Esophagus (tissue), 2 donors: Measurements from ENCODE around the gene SLC35B2. TPM values are rescaled to one million over a fixed set of nuclear protein-coding genes. Genes with fewer than 3 reads are reported as not detected.

Source experiments
- H3K27ac ChIP-seq, 2 donors: one replicate each; pipeline ENCODE4 v1.5.1; 2013; ENCODE audit warnings: low read depth in 2 of 2, mild to moderate bottlenecking in 2 of 2, inconsistent platforms in 1 of 2, low read length in 1 of 2, moderate library complexity in 1 of 2
- H3K27me3 ChIP-seq, 2 donors: one replicate each; pipeline ENCODE4 v1.6.1; 2013; ENCODE audit warnings: low read length in 2 of 2, control low read depth in 1 of 2, mild to moderate bottlenecking in 1 of 2; ENCODE audit not compliant: insufficient read depth in 2 of 2, control insufficient read depth in 1 of 2
- H3K36me3 ChIP-seq, 2 donors: one replicate each; pipeline ENCODE4 v1.6.1; 2013; ENCODE audit warnings: low read length in 1 of 2; ENCODE audit not compliant: control insufficient read depth in 2 of 2, insufficient read depth in 2 of 2
- H3K4me1 ChIP-seq, 2 donors: one replicate each; pipeline ENCODE4 v1.6.1; 2013; ENCODE audit warnings: low read length in 1 of 2; ENCODE audit not compliant: control insufficient read depth in 2 of 2, insufficient read depth in 2 of 2
- H3K4me3 ChIP-seq, 2 donors: one replicate each; pipeline ENCODE4 v1.5.1; 2013; ENCODE audit warnings: low read length in 2 of 2, mild to moderate bottlenecking in 2 of 2, low read depth in 1 of 2, moderate library complexity in 1 of 2
- H3K9me3 ChIP-seq, 2 donors: one replicate each; pipeline ENCODE4 v1.6.1; 2013; ENCODE audit warnings: mild to moderate bottlenecking in 2 of 2, low read depth in 1 of 2, low read length in 1 of 2, moderate library complexity in 1 of 2; ENCODE audit not compliant: control insufficient read depth in 2 of 2, insufficient read depth in 1 of 2
- WGBS, 2 donors: extraction: QIAGEN DNeasy Blood & Tissue Kit; methylation state at CpG; one replicate each; pipeline ENCODE4 v1.1.7; 2013; 5-methylcytosine and 5-hydroxymethylcytosine counted together
- polyA plus RNA-seq, 2 donors: library from polyadenylated mRNA; stranded (reverse); fragments of 200-250 nt; gene quantifications; one replicate each; pipeline ENCODE4 v1.2.3, GENCODE V29; 2013
- donor health status: healthy with polysubstance abuse.
- donor health status: Bipolar disorder and iron deficiency.

SLC35B2 gene
- polyA plus RNA-seq, 2 donors = 4.3 to 13.0 TPM

GRCh38 chr6:44230034-44230675 is 27.2 kb downstream of the SLC35B2 start:
- peaks cover 0 to 8% of the 10 kb centered on the region in 2 donors for H3K36me3 ChIP-seq
- no peaks in the 10 kb centered on the region for H3K27me3 ChIP-seq
- 87 to 93% methylated on average over 10 of the region's 10 CpGs for WGBS, 2 donors
- peak overlapping the region in 1 of 2 donors; percentile 33 for H3K27ac ChIP-seq
- H3K4me1 ChIP-seq = peaks cover 4 to 8% of the 10 kb centered on the region in 2 donors
- no peak overlapping the region for H3K4me3 ChIP-seq
- no peaks in the 10 kb centered on the region for H3K9me3 ChIP-seq

- Histone ChIP-seq H3K9me3 (no peaks in the 10 kb centered on the region), H3K27ac (no peak overlapping the region), H3K4me3 (no peak overlapping the region), H3K27me3 (no peaks in the 10 kb centered on the region), H3K36me3 (peaks cover 0 to 8% of the 10 kb centered on the region in 2 donors), H3K4me1 (peaks cover 4 to 7% of the 10 kb centered on the region in 2 donors)
- 91 to 94% methylated on average over 11 of the region's 11 CpGs for WGBS, 2 donors
Observed at GRCh38 chr6:44229376-44230033, 27.8 kb downstream of the SLC35B2 start.

- H3K36me3 ChIP-seq = peaks cover 0 to 8% of the 10 kb centered on the region in 2 donors
- H3K4me1 ChIP-seq = peaks cover 4 to 10% of the 10 kb centered on the region in 2 donors
- H3K27ac ChIP-seq = no peak overlapping the region
- no peaks in the 10 kb centered on the region for H3K9me3 ChIP-seq
- no peak overlapping the region for H3K4me3 ChIP-seq
- WGBS, 2 donors = 85 to 86% methylated on average over 5 of the region's 5 CpGs
- H3K27me3 ChIP-seq = no peaks in the 10 kb centered on the region
Observed at GRCh38 chr6:44228836-44229235, 28.5 kb downstream of the SLC35B2 start.

- H3K4me3 ChIP-seq = no peak overlapping the region
- H3K9me3 ChIP-seq = no peaks in the 10 kb centered on the region
- H3K27me3 ChIP-seq = no peaks in the 10 kb centered on the region
- peak overlapping the region in 1 of 2 donors; percentile 29 for H3K27ac ChIP-seq
- peaks cover 0 to 8% of the 10 kb centered on the region in 2 donors for H3K36me3 ChIP-seq
- WGBS, 2 donors = 92 to 93% methylated on average over 7 of the region's 7 CpGs
- peaks cover 4 to 10% of the 10 kb centered on the region in 2 donors for H3K4me1 ChIP-seq
Observed at GRCh38 chr6:44228433-44228832, 28.9 kb downstream of the SLC35B2 start.

GRCh38 chr6:44228031-44228430 is 29.3 kb downstream of the SLC35B2 start:
- no peak overlapping the region for H3K4me3 ChIP-seq
- no peaks in the 10 kb centered on the region for H3K9me3 ChIP-seq
- H3K4me1 ChIP-seq = peaks cover 4 to 10% of the 10 kb centered on the region in 2 donors
- 81 to 93% methylated on average over 6 of the region's 6 CpGs for WGBS, 2 donors
- H3K27ac ChIP-seq = peak overlapping the region in 1 of 2 donors; percentile 29
- no peaks in the 10 kb centered on the region for H3K27me3 ChIP-seq
- H3K36me3 ChIP-seq = peaks cover 0 to 8% of the 10 kb centered on the region in 2 donors

DNA sequence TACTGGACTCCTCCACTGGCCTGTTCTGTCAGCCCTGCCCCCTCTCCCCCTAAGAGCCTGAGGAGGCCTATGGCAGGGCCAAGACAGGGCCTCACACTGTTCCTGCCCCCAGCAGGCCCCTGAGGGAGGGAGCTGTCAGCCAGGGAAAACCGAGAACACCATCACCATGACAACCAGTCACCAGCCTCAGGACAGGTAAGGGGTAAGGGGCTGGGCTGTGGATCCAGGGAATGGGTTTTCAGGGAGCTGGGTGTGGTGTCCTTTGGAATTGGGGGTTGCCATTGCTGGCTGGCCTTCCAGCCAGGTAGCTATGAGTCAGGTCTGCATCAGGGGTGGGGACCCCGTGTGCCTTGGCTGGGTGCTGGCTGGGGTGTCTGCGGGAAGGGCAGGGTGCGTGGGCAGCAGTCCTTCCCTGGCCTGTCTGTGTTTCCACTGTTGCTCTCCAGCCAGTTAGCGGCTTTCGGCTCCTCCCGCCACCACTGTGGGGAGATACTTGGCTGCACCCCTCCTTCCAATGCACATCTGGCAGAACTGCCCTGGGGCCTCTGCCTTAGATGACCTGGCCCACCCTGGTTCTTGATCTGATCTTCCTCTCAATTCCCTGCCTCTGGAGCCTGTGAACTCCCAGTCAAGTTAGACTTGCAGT is 30.1 kb downstream of the SLC35B2 start:
- no peak overlapping the region for H3K4me3 ChIP-seq
- H3K9me3 ChIP-seq = no peaks in the 10 kb centered on the region
- H3K4me1 ChIP-seq = peaks cover 4 to 10% of the 10 kb centered on the region in 2 donors
- no peaks in the 10 kb centered on the region for H3K27me3 ChIP-seq
- WGBS, 2 donors = 54 to 61% methylated on average over 6 to 7 of the region's 7 CpGs
- no peak overlapping the region for H3K27ac ChIP-seq
- H3K36me3 ChIP-seq = peaks cover 0 to 8% of the 10 kb centered on the region in 2 donors

DNA sequence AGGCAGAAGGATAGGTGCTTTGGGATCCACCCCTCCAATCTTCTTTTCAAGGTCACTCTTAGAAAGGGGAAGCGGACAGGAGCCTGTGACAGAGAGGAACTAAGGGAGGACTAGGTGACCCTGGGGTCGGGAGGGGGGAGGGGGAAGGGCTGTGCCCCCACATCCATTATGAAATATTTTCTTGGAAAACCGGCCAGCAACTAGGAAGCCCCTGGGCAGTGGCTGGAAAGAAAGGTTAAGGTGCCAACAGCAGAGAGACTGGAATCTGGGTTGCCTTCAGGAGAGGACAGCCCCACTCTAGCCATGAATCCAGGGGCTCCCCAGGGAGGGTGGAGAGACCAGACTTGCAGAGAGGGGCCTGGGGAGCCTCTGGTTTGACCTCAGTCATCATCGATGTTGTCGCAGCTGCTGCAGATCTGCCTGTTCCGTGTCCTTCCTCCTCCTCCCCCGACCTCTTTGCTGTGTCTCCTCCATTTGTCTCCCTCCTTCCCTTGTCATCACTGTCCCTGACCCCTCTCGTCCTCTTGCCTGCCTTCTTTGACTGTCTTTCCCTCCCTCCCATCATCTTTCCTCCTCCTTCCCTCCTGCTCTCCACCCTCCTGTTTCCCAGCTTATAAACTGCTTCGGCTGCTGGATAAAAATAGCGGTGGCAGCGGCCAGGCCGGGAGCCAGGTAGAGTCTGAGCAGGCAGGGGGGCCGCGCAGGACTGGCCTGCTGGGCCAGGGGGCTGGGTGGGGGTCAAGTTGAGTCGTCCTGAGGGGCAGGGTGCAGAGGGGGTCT is 30.8 kb downstream of the SLC35B2 start:
- 62 to 65% methylated on average over 15 of the region's 15 CpGs for WGBS, 2 donors
- Histone ChIP-seq H3K9me3 (no peaks in the 10 kb centered on the region), H3K4me1 (peaks cover 4 to 10% of the 10 kb centered on the region in 2 donors), H3K27ac (peak overlapping the region in 1 of 2 donors; percentile 54), H3K4me3 (no peak overlapping the region), H3K36me3 (peaks cover 0 to 5% of the 10 kb centered on the region in 2 donors), H3K27me3 (no peaks in the 10 kb centered on the region)

- Histone ChIP-seq H3K36me3 (peaks cover 0 to 5% of the 10 kb centered on the region in 2 donors), H3K4me3 (no peak overlapping the region), H3K27me3 (no peaks in the 10 kb centered on the region), H3K27ac (peak overlapping the region in 1 of 2 donors; percentile 54), H3K4me1 (peaks cover 4 to 14% of the 10 kb centered on the region in 2 donors), H3K9me3 (no peaks in the 10 kb centered on the region)
- 69 to 87% methylated on average over 8 of the region's 8 CpGs for WGBS, 2 donors
Observed at GRCh38 chr6:44225579-44226325, 31.6 kb downstream of the SLC35B2 start.

- H3K9me3 ChIP-seq = no peaks in the 10 kb centered on the region
- 81 to 90% methylated on average over 4 of the region's 4 CpGs for WGBS, 2 donors
- no peaks in the 10 kb centered on the region for H3K27me3 ChIP-seq
- no peak overlapping the region for H3K4me3 ChIP-seq
- H3K4me1 ChIP-seq = peaks cover 4 to 14% of the 10 kb centered on the region in 2 donors
- peak overlapping the region in 1 of 2 donors; percentile 46 for H3K27ac ChIP-seq
- H3K36me3 ChIP-seq = peaks cover 0 to 2% of the 10 kb centered on the region in 2 donors
Observed at GRCh38 chr6:44224965-44225305, 32.4 kb downstream of the SLC35B2 start.
